Measurements from ENCODE around the gene FAM114A1.

The FAM114A1 gene

DNA sequence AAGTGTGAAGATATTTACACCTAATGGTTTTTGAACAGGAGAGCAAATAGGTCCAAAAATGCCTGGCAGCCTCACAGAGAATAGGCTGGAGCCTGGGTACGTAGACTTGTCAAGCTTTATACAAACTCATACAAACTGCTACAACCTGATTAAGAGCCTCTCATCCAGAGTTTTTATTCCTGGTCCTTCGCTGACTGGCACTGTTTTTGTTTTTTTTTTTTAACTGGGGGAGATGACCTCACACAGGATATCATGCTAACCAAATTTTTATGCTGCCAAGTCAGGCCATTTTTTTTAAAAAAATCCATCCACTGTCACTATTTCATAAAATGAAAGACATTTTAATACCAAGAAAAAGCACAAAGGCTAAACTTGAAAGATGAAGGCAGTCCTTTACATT lies 1.9 kb downstream of the FAM114A1 start:
- TF ChIP-seq, protein P1, sequence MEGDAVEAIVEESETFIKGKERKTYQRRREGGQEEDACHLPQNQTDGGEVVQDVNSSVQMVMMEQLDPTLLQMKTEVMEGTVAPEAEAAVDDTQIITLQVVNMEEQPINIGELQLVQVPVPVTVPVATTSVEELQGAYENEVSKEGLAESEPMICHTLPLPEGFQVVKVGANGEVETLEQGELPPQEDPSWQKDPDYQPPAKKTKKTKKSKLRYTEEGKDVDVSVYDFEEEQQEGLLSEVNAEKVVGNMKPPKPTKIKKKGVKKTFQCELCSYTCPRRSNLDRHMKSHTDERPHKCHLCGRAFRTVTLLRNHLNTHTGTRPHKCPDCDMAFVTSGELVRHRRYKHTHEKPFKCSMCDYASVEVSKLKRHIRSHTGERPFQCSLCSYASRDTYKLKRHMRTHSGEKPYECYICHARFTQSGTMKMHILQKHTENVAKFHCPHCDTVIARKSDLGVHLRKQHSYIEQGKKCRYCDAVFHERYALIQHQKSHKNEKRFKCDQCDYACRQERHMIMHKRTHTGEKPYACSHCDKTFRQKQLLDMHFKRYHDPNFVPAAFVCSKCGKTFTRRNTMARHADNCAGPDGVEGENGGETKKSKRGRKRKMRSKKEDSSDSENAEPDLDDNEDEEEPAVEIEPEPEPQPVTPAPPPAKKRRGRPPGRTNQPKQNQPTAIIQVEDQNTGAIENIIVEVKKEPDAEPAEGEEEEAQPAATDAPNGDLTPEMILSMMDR (IDR thresholded peaks at IDR 0.05; ENCODE audit: low read depth, low read length), result no peak
- no peak for DNase-seq (ENCODE audit: extremely low read depth, low read depth)

DNA sequence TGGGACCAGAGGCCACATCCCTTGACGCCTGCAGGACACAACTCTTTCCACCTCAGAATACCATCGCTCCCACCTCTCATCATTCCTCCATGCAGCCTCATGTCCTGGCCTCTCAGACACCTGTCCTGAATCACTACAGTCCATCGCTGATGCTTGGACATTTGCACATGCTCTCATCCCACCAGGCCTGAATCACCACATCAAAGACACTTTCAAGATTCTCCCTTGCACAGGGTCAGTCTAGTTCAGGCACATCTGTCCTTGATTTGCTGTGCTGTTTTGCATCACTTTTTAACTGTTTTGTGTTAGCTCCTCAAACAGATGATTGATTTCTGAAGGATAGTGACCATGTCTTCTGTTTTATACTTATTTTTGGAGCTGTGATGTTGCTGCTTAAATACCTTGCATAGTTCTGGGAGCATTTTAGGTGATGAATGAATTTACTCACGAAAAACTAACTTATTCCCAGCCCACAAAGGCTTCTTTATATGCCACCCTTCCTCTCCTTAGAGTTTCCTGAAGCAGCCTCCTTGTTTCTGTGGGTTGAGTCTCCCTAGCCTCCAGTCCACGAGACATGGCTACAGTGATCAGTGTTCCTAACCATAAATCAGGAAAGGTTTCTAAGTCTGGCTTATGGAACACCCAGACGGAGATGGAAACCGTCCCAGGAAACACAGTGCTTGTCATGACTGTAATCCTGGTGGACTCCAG lies 2.6 kb downstream of the FAM114A1 start:
- DNase-seq (ENCODE audit: extremely low read depth, low read depth), result no peak
- TF ChIP-seq, protein P1 (IDR thresholded peaks at IDR 0.05; ENCODE audit: low read depth, low read length), result no peak

DNA sequence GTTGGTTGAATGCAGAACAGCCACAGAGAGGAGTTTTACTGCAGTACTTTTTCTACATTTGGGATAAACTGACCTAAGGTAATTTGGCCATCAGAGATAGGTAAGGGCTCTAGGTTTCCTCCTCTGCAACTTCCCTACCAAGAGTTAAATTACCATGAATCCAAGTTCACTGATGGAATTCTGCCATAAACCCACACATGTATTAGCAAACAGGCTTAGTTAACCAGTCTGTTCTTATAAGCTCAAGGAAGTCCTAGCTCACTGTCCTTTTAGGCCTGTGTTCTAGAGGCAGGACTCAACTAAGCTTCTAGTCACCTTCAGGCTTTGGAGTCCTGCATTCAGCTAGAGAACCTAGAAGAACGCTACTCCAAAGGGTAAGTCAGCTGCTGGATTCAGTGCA lies 4.0 kb downstream of the FAM114A1 start:
- TF ChIP-seq, protein P1 (IDR thresholded peaks at IDR 0.05; ENCODE audit: low read depth, low read length), result no peak
- no peak for DNase-seq (ENCODE audit: extremely low read depth, low read depth)

DNA sequence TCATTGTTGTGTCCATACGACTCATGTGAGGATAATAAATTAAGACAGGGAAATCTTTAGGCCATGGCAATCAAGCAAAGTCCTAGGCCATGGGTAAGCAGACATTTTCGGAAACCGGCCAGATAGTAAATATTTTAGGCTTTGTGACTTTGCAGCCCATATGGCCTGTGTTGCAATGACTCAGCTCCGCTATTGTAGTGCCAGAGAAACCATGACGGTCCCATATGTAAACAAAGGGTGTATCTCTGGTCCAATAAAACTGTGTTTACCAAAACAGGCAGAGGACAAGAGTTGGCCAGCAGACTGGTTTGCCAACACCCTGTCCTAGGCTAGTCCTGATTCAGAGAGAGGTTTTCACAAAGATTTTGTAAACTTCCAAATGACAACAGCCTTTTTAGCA lies 5.0 kb downstream of the FAM114A1 start:
- TF ChIP-seq, protein P1 (IDR thresholded peaks at IDR 0.05; ENCODE audit: low read depth, low read length), result no peak
- peak; percentile 75 for DNase-seq (ENCODE audit: extremely low read depth, low read depth)

DNA sequence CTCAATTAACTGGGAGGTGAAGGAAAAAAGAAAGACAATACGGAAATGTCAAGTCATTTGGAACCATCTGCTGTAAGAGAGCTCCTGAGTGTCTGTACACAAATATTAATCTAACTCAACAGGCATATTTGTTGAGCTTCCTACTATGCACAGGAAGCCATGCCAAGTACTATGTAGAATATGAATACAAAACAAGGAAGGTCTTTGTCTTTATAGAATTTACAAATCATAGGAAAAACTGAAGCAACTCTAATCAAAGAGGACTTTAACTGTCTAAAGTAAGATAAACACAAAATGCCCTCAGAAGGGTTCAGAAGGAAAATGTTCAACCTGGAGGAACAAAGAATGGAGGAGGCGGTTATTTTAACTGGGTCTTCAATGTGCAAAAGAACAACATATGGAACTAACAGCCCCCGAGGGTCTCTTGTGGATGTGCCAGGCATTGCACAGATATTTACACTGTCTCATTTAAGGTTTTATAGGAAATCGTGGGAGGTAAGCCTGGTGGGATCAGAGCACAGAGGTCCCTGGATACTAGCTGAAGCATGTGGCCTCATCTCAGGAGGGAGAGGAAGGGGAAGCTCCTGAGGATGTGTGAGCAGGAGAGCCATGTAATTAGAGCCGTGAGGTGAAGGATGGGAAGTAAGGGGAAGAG lies 5.8 kb downstream of the FAM114A1 start:
- DNase-seq (ENCODE audit: extremely low read depth, low read depth), result no peak
- TF ChIP-seq, protein P1 (IDR thresholded peaks at IDR 0.05; ENCODE audit: low read depth, low read length), result no peak

DNA sequence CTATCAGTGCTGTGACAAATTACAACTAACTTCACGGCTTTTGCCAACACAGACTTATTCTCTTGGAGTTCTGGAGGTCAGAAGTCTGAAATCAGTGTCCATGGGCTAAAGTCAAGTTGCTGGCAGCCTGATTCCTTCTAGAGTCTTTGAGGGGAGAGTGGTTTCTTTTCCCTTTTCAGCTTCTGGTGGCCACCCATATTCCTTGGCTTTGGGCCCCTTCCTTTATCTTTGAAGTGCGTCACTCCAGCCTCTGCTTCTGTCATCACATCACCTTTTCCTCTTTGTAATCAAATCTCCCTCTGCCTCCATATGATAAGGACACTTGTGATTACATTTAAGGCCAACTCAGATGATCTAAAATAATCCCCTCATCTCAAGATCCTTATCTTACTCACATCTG lies 9.0 kb downstream of the FAM114A1 start:
- TF ChIP-seq, protein P1 (IDR thresholded peaks at IDR 0.05; ENCODE audit: low read depth, low read length), result no peak
- DNase-seq (ENCODE audit: extremely low read depth, low read depth), result no peak

DNA sequence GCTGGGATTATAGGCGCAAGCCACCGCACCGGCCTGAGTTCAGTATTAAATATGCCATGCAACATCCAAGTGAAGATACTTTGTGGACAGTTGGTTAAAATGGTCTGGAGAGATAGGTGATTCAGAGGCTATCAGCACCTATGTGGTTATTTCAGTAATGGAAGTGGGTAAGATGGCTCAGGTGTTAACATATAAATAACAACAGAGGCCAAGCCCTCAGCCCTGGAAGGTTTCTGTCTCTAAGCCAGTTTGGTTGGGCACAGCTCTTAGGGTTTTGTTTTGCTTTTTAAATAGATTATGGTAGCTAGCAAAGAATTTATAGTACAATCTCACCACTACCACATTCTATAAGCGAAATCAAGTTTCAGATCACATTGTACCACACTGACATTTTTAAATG lies 16.6 kb downstream of the FAM114A1 start:
- DNase-seq (ENCODE audit: extremely low read depth, low read depth), result no peak
- TF ChIP-seq, protein P1 (IDR thresholded peaks at IDR 0.05; ENCODE audit: low read depth, low read length), result no peak

Measured in AG09319 (cell line).